Pancreas (tissue), 10 donors: Measurements from ENCODE around the gene ADAMTS4. TPM values are rescaled to one million over a fixed set of nuclear protein-coding genes. Genes with fewer than 3 reads are reported as not detected.

Experiments
- ATAC-seq, 4 donors: fragments of 200-7000 bp; cut with Tn5 transposase; one replicate each; pipeline versions ENCODE4 v1.8.0 to v1.9.1; 2020; ENCODE audit warnings: mild to moderate bottlenecking in 4 of 4, moderate library complexity in 4 of 4
- DNase-seq, 6 donors: peaks; one replicate each; pipeline ENCODE4 v3.0.0-alpha.2; 2020
- FAIRE-seq: peaks from 2 replicates; lab custom pipeline; 2012; peaks lifted over from hg19 to GRCh38; lab: Jason Lieb, UNC
- H3K27ac ChIP-seq, 4 donors: fragments of 200-600 bp; sonication (generic); 1 replicate in 3 of 4; 2 replicates in 1 of 4; pipeline versions ENCODE4 v1.5.0 to v1.8.0; 2020
- H3K27me3 ChIP-seq, 4 donors: fragments of 200-600 bp; one replicate each; pipeline ENCODE4 v1.8.0; 2021
- H3K36me3 ChIP-seq, 3 donors: fragments of 200-600 bp; sonication (generic) in 1 of 3; one replicate each; pipeline versions ENCODE4 v1.5.0 to v1.8.0; 2020 to 2021
- H3K4me1 ChIP-seq, 3 donors: fragments of 200-600 bp; one replicate each; pipeline ENCODE4 v1.8.0; 2021
- H3K4me3 ChIP-seq, 4 donors: fragments of 200-600 bp; sonication (generic) in 2 of 4; one replicate each; pipeline versions ENCODE4 v1.5.0 to v1.8.0; 2020 to 2021
- H3K9me3 ChIP-seq, 4 donors: fragments of 200-600 bp; one replicate each; pipeline ENCODE4 v1.8.0; 2021
- CTCF ChIP-seq, 4 donors: fragments of 200-600 bp; sonication (generic) in 3 of 4; IDR thresholded peaks; one replicate each; pipeline versions ENCODE4 v1.5.0 to v1.8.0; 2021; ENCODE audit warnings: antibody characterized with exemption in 4 of 4
- WGBS, 2 donors: extraction: QIAGEN DNeasy Blood & Tissue Kit; methylation state at CpG; one replicate each; pipeline ENCODE4 v1.1.7; 2013; 5-methylcytosine and 5-hydroxymethylcytosine counted together
- intact Hi-C, 3 donors: fragments of 100-400 bp; cut with DNase I; formaldehyde crosslinking; loops; one replicate each; pipeline versions ENCODE4 v1.11.1 to v1.14.2; 2022
- polyA plus RNA-seq, 2 donors: library from polyadenylated mRNA; stranded (reverse); fragments of 200-250 nt; gene quantifications; one replicate each; pipeline ENCODE4 v1.2.3, GENCODE V29; 2013
- total RNA-seq, 6 donors: library from RNA; stranded (reverse); fragmentation: NEBNext Ultra II Directional in 4 of 6; extraction: Animal tissue kit (Norgen Biotek cat#: 25700) in 4 of 6; gene quantifications; one replicate each; pipeline versions ENCODE4 v1.2.1 to v1.2.4, GENCODE V29; 2021 to 2023
- donor health status: healthy with polysubstance abuse.
- donor health status: DM: no; HTN: no; CAD: no; lungs with moderate emphysema.
- donor health status: DM: no; HTN: no; CAD: no.
- donor health status: control.
- donor health status: control.
- donor health status: Bipolar disorder and iron deficiency.
- donor health status: DM: yes; HTN: yes; CAD: no.
- donor health status: DM: no; HTN: no; CAD: no.
- donor health status: DM: no; HTN: no; CAD: no.
- donor health status: DM: yes; HTN: yes; CAD: no.

The ADAMTS4 gene
- total and polyA plus RNA-seq, 8 donors: 2.7 to 6.6 (median 3.8) TPM

- no peak for TF ChIP-seq CTCF (IDR thresholded peaks at IDR 0.05)
- WGBS, 2 donors: 8 to 9% methylated on average over 16 to 17 of the region's 17 CpGs
- Histone ChIP-seq H3K27me3 (no peaks in the 10 kb centered on the region), H3K27ac (peak overlapping the region in 3 of 4 donors; percentile 75 to 85 (median 78)), H3K36me3 (peaks cover 0 to 32% (median 10%) of the 10 kb centered on the region in 3 donors), H3K9me3 (no peaks in the 10 kb centered on the region), H3K4me3 (peak overlapping the region; percentile 54 to 74 (median 66)), H3K4me1 (peaks cover 0 to 11% (median 4%) of the 10 kb centered on the region in 3 donors)
- FAIRE-seq (no peak), ATAC-seq (peak; percentile 23 to 38 (median 32)), DNase-seq (no peak)
- intact Hi-C loops: no loop called here
Measured at GRCh38 chr1:161176468-161177111, 22.3 kb downstream of the ADAMTS4 start.

GRCh38 chr1:161175771-161176453 lies 22.9 kb downstream of the ADAMTS4 start:
- H3K9me3 ChIP-seq: no peaks in the 10 kb centered on the region
- intact Hi-C loops: no loop called here
- FAIRE-seq (no peak), ATAC-seq (no peak), DNase-seq (no peak)
- no peak overlapping the region for H3K27ac ChIP-seq
- H3K4me3 ChIP-seq: peak overlapping the region in 2 of 4 donors; percentile 74
- H3K4me1 ChIP-seq: peaks cover 0 to 11% (median 4%) of the 10 kb centered on the region in 3 donors
- 76 to 79% methylated on average over 10 of the region's 10 CpGs for WGBS, 2 donors
- H3K36me3 ChIP-seq: peaks cover 0 to 35% (median 12%) of the 10 kb centered on the region in 3 donors
- TF ChIP-seq CTCF (IDR thresholded peaks at IDR 0.05): no peak
- no peaks in the 10 kb centered on the region for H3K27me3 ChIP-seq

GRCh38 chr1:161174911-161175310 lies 23.9 kb downstream of the ADAMTS4 start:
- FAIRE-seq (no peak), DNase-seq (no peak), ATAC-seq (no peak)
- no peak overlapping the region for H3K4me3 ChIP-seq
- peaks cover 0 to 11% (median 4%) of the 10 kb centered on the region in 3 donors for H3K4me1 ChIP-seq
- H3K36me3 ChIP-seq: peaks cover 0 to 35% (median 12%) of the 10 kb centered on the region in 3 donors
- no peak overlapping the region for H3K27ac ChIP-seq
- no peaks in the 10 kb centered on the region for H3K27me3 ChIP-seq
- no peaks in the 10 kb centered on the region for H3K9me3 ChIP-seq
- 94 to 95% methylated on average over 11 of the region's 11 CpGs for WGBS, 2 donors
- TF ChIP-seq CTCF (IDR thresholded peaks at IDR 0.05): no peak
- intact Hi-C loops: no loop called here

GRCh38 chr1:161173711-161174110 lies 25.1 kb downstream of the ADAMTS4 start:
- Histone ChIP-seq H3K27ac (no peak overlapping the region), H3K9me3 (no peaks in the 10 kb centered on the region), H3K27me3 (no peaks in the 10 kb centered on the region), H3K4me3 (no peak overlapping the region), H3K4me1 (peaks cover 0 to 11% (median 4%) of the 10 kb centered on the region in 3 donors), H3K36me3 (peaks cover 0 to 35% (median 12%) of the 10 kb centered on the region in 3 donors)
- FAIRE-seq (no peak), ATAC-seq (no peak), DNase-seq (no peak)
- intact Hi-C loops: no loop called here
- no peak for TF ChIP-seq CTCF (IDR thresholded peaks at IDR 0.05)
- 89 to 92% methylated on average over 11 of the region's 11 CpGs for WGBS, 2 donors
